Mesodermal cell (in vitro differentiated cells): ENCODE data around the gene TIA1.
A peak's percentile ranks its signal among the peaks of the same experiment; 100 is the strongest.
"Not testable (repeated sequence)": the region's sequence is repeated elsewhere in the genome, so short reads cannot be mapped to it uniquely, and the experiment has no call there.

Experiments used
- H3K27ac ChIP-seq: 2 replicates; pipeline ENCODE4 v1.7.0; 2013; ENCODE audit warnings: mild to moderate bottlenecking, low read depth, low read length, moderate library complexity; ENCODE audit not compliant: severe bottlenecking
- H3K36me3 ChIP-seq: 2 replicates; pipeline ENCODE4 v1.7.1; 2013; ENCODE audit warnings: mild to moderate bottlenecking, low read length, moderate library complexity; ENCODE audit not compliant: control insufficient read depth, insufficient read depth
- H3K4me1 ChIP-seq: one replicate; pipeline ENCODE4 v1.7.1; 2013; ENCODE audit warnings: mild to moderate bottlenecking, low read length; ENCODE audit not compliant: insufficient read depth, control insufficient read depth, poor library complexity, severe bottlenecking
- H3K4me3 ChIP-seq: 2 replicates; pipeline ENCODE4 v1.7.0; 2013; ENCODE audit warnings: low read length, control low read depth, mild to moderate bottlenecking; ENCODE audit not compliant: insufficient read depth, poor library complexity, severe bottlenecking; ENCODE audit errors: extremely low read depth
- H3K9me3 ChIP-seq: 2 replicates; pipeline ENCODE4 v1.7.1; 2013; ENCODE audit warnings: mild to moderate bottlenecking, low read length, moderate library complexity; ENCODE audit not compliant: control insufficient read depth
- WGBS, 2 experiments: methylation state at CpG; one replicate each; pipeline ENCODE4 v1.1.5; 2013; ENCODE audit warnings: missing lambda C conversion rate in 2 of 2; ENCODE audit not compliant: insufficient coverage in 2 of 2; 5-methylcytosine and 5-hydroxymethylcytosine counted together

The TIA1 gene

DNA sequence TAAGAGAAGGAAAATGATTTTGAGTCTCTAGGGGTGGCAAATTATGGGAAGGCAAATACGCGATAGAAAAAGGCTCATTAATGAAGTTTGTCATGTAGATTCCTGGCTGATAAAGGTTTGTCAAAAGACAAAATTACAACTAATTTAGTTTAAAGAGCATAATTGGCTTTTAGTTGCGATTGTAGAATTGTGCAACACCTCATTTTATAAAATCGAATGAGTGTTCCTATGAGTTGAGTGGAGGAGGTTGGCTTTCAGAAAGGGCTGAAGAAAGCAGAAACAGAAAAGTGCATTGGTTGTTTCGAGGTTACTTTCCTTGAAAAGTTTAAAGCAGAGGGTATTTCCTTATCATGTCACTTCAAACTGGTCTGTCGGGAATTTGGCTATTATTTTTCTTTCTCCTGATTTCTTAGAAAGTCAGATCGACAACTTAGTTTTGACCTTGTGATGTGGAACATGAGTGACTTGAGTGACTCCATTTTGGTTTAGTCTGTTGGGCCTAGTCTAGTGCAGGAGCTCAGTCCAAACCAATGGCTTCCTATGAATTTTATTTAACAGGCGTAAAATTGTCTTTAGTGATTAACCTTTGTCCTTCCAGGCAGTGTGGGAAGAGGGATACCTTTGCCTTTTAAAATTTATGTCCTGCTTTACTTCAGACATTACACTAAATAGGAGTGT is 7.3 kb upstream of the TIA1 start:
- WGBS, 2 experiments: 100% methylated on average over 4 to 5 of the region's 8 CpGs
- H3K27ac ChIP-seq: no peak overlapping the region

DNA sequence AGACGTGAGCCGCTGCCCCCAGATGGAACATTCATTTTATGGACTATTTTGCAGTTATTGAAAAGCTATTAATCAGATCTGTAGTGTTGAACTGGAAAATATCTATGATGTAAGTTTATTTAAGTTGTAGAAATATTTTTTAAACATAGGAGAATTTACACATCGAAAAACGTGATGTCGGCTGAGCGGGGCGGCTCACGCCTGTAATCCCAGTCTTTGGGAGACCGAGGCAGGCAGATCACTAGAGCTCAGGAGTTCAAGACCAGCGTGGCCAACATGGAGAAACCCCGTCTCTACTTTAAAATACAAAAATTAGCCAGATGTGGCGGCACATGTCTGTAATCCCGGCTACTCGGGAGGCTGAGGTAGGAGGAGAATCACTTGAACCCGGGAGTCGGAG is 2.0 kb upstream of the TIA1 start:
- H3K36me3 ChIP-seq: peaks cover 14% of the 10 kb centered on the region
- H3K27ac ChIP-seq: no peak overlapping the region
- H3K9me3 ChIP-seq: no peaks in the 10 kb centered on the region
- 92 to 97% methylated on average over 14 to 16 of the region's 16 CpGs for whole genome bisulfite sequencing, 2 experiments
- no peak overlapping the region for H3K4me3 ChIP-seq
- H3K4me1 ChIP-seq: no peaks in the 10 kb centered on the region

More for the DNA sequence above, 7.3 kb upstream of the TIA1 start:
- no peaks in the 10 kb centered on the region for H3K9me3 ChIP-seq
- H3K4me3 ChIP-seq: no peak overlapping the region
- peaks cover 7% of the 10 kb centered on the region for H3K4me1 ChIP-seq
- peaks cover 9% of the 10 kb centered on the region for H3K36me3 ChIP-seq

DNA sequence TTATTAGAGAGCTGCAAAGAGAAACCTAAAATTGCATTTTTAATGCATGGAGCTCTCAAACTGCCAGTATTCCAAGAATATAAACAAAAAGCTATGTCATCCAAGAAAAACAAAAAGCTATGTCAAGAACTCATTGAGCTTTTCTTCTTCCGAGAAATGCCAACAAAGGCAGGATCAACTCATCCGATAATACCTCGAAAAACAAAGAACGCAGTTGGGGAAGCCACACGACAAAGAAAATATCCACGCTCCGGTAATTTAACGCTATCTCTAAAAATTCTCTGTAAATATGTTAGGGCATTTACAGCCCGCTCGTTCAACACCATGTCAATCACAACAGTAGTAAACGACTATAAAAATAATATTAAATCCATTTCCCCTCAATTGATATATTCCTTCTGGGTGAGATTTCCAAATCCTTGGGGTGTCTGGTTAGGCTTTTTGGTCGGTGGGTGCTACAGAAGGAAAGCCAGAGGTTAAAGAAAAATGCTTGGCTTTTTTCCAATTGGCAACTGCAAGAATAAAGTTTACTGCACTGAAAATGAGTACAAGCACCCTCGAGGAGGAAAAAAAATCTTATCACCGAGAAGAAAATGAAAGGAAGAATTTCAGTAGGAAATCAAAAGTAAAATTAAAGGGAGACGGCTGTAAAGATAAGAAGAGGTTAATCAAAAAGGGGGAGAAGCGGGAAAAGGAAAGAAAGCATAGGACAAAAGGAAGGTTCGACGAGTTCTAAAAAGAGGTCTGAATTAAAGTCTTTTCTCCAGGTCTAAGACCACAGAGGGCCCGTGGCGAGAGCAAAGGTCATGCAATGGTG is 856 bp downstream of the TIA1 start:
- peak overlapping the region; percentile 100 for H3K27ac ChIP-seq
- no peaks in the 10 kb centered on the region for H3K9me3 ChIP-seq
- H3K36me3 ChIP-seq: peaks cover 31% of the 10 kb centered on the region
- H3K4me3 ChIP-seq: peak overlapping the region; percentile 88
- no peaks in the 10 kb centered on the region for H3K4me1 ChIP-seq
- 0% methylated on average over 9 to 10 of the region's 20 CpGs for WGBS, 2 experiments

DNA sequence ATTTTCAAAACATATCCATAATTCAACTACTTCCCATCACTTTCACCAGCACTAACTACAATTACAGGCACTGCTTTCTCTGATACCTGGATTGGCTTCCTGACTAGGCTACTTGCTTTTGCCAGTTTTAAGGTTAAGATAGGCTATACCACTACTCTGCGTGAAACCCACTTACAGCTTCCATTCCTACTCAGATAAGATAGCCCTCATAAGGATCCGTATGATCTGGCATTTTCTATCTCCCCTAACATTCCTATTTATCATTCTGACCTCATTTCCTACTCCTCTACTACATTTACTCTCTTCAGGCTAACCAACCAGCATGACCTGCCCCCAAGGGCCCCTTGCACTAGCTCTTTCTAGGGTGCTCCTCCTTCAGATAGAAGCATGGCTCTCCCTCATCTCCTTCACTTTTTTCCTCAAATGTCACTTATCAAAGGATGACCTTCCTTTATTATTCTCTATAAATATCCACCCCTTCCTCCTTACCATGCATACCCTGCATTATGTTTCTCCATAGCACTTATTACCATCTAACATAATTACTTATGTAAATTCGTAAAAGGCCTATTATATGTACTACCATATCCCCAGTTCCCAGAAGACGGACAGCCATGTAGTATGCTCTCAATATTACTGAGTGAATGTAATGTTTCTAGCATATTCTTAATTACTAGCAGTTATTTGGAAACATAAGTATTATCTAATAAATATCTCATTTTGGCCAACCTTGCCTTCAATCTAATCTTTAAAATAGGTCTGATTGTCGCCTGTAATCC is 4.4 kb downstream of the TIA1 start:
- Histone ChIP-seq H3K27ac (no peak overlapping the region), H3K9me3 (no peaks in the 10 kb centered on the region), H3K4me1 (no peaks in the 10 kb centered on the region), H3K4me3 (no peak overlapping the region), H3K36me3 (peaks cover 66% of the 10 kb centered on the region)
- WGBS, 2 experiments: 89 to 90% methylated on average over 3 of the region's 5 CpGs

DNA sequence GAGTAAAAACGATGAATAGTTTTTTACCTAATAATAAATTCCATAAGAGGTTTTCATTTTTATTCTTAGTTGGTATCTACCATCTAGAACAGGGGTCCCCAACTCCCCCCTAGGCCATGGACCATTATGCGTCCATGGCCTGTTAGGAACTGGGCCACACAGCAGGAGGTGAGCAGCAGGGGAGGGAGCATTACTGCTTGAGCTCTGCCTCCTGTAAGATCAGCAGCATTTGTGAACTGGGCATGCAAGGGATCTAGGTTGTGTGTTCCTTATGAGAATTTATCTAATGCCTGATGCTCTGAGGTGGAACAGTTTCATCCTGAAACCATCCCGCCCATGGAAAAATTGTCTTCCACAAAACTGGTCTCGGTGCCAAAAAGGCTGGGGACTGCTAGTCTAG is 5.9 kb downstream of the TIA1 start:
- WGBS, 2 experiments: 100% methylated on average over 1 to 3 of the region's 4 CpGs

DNA sequence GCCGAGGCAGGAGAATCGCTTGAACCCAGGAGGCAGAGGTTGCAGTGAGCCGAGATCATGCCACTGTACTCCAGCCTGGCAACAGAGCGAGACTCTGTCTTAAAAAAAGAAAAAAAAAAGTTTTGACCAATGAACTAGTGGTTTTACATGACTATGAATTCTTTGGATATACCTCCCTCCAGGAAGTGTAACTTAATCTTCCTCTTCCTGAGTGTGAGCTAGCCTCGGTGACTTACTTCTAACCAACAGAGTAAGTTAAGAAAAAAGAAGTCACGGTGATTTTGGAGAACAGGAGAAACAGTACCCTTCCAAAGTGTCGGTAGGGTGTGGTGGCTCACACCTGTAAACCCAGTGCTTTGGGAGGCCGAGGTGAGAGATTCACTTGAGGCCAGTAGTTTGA is 7.1 kb downstream of the TIA1 start:
- Histone ChIP-seq H3K27ac (no peak overlapping the region), H3K4me3 (no peak overlapping the region), H3K9me3 (no peaks in the 10 kb centered on the region), H3K36me3 (peaks cover 86% of the 10 kb centered on the region), H3K4me1 (no peaks in the 10 kb centered on the region)
- WGBS, 2 experiments: 90 to 96% methylated on average over 6 of the region's 8 CpGs

More for the DNA sequence above, 5.9 kb downstream of the TIA1 start:
- H3K4me3 ChIP-seq: no peak overlapping the region
- no peaks in the 10 kb centered on the region for H3K9me3 ChIP-seq
- H3K27ac ChIP-seq: no peak overlapping the region
- H3K4me1 ChIP-seq: no peaks in the 10 kb centered on the region
- peaks cover 79% of the 10 kb centered on the region for H3K36me3 ChIP-seq

DNA sequence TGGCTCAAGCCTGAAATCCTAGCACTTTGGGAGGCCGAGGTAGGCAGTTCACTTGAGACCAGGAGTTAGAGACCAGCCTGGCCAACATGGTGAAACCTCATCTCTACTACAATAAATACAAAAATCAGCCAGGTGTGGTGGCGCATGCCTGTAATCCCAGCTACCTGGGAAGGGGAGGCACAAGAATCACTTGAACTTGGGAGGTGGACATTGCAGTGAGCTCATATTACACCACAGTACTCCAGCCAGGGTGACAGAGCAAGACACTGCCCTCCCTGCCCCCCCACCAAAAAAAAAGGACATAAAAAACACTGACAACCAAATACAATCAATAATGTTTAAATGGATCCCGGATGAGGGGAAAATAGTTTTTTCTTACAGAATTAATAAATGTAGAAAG is 7.8 kb downstream of the TIA1 start:
- no peak overlapping the region for H3K27ac ChIP-seq
- H3K9me3 ChIP-seq: no peaks in the 10 kb centered on the region
- WGBS, 2 experiments: 93 to 100% methylated on average over 1 to 2 of the region's 3 CpGs
- no peak overlapping the region for H3K4me3 ChIP-seq
- H3K4me1 ChIP-seq: no peaks in the 10 kb centered on the region
- H3K36me3 ChIP-seq: peaks cover 80% of the 10 kb centered on the region

DNA sequence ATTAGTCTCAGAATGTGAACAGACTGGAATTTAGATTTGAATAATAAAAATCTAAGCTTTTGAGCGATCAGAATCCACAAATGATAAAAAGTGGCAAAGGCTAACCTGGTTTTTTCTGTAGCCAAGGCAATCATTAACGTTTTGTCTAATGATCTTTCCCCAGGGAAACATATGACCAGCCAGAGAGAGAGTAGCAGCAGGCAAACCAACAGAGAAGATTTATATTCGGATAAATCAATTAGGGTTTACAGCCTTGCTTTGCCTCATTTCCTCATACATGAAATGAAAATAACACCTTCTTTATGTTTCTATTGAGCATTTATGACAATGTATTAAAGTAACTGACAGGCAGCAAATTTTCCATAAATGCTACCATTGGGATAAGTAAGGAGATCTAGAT is 14.5 kb downstream of the TIA1 start:
- Histone ChIP-seq H3K9me3 (no peaks in the 10 kb centered on the region), H3K27ac (no peak overlapping the region), H3K36me3 (peaks cover 85% of the 10 kb centered on the region), H3K4me1 (no peaks in the 10 kb centered on the region), H3K4me3 (no peak overlapping the region)
- 100% methylated on average over 2 of the region's 3 CpGs for WGBS, 2 experiments

DNA sequence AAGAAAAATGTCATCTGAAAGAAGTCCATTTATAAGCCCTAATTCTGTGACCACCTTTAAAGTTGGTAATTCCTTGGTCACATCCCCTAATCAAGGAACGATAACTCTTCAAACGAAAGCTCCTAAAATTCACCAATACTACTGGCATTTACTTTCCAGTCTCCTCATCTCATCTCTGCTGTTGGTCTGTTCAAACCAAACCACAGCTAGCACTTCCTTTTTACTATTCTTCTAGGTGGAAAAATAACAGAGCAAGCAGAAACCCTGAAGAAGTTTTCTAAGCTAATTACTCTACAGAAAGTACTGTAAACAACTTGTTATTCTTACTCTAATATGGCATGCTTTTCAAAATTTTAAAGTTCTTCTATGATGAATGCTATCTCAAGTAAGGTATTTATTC is 21.6 kb downstream of the TIA1 start:
- H3K9me3 ChIP-seq: no peaks in the 10 kb centered on the region
- no peak overlapping the region for H3K27ac ChIP-seq
- H3K4me3 ChIP-seq: no peak overlapping the region
- no peaks in the 10 kb centered on the region for H3K4me1 ChIP-seq
- WGBS, 2 experiments: 92 to 100% methylated on average over 2 of the region's 2 CpGs
- H3K36me3 ChIP-seq: peaks cover 77% of the 10 kb centered on the region

DNA sequence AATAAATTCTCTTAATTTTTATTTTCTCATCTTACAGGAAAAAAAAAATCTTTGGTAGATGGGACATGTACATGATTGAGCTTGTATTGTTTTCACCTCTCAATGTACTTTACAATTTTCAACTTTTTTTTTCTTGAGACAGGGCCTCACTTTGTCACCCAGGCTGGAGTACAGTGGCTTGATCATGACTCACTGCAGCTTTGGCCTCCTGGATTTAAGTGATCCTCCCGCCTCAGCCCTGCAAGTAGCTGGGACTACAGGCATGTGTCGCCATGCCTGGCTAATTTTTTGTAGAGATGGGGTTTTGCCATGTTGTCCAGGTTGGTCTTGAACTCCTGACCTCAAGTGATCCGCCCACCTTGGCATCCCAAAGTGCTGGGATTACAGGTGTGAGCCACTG is 25.1 kb downstream of the TIA1 start:
- H3K9me3 ChIP-seq, H3K4me1 ChIP-seq, H3K27ac ChIP-seq, H3K4me3 ChIP-seq: not testable (repeated sequence)
- WGBS, 2 experiments: 90 to 96% methylated on average over 2 to 3 of the region's 3 CpGs
- H3K36me3 ChIP-seq: peaks cover 79% of the 10 kb centered on the region
